GM21447 (cell line): ENCODE results near the gene AGTR1.

Experiments
- ATAC-seq: cut with Tn5 transposase; IDR thresholded peaks from one replicate; pipeline ENCODE4 v1.9.1; 2021; ENCODE audit not compliant: unreplicated experiment

Gene AGTR1

DNA sequence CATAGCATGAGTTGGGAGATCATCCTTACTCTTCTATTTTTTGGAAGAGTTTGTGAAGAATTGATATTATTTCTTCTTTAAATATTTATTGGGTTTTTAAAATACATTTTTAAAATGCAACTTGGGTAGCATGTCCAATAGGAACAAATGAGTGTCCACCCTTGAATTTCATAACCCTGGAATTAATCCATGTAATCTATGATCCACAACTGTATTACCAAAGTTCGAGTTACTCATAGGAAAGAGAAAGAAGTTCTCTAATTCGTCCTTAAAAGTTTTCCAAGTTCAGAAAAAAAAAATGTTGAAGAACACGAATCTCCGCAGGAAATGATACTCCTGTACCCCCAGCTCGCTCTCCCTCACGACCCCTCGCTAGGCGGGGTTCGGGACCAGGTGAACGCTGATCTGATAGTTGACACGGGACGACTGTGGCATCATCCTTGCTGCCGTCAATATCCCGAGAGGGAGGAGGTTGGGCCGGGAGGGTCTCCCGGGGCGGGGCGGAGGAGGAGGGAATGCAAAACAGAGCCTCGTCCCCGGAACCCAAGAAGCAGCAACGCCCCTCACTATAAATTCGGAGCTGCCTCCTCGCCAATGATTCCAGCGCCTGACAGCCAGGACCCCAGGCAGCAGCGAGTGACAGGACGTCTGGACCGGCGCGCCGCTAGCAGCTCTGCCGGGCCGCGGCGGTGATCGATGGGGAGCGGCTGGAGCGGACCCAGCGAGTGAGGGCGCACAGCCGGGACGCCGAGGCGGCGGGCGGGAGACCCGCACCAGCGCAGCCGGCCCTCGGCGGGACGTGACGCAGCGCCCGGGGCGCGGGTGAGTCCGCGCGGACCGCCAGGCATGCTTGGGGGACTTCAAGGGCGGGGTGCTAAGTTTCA is at the start of gene AGTR1:
Gene AGTR1 (plus strand): TSS at position 598 of the 884 bp plus-strand sequence. CDS start 43,133 bp downstream, outside the sequence.
- no peak for ATAC-seq

DNA sequence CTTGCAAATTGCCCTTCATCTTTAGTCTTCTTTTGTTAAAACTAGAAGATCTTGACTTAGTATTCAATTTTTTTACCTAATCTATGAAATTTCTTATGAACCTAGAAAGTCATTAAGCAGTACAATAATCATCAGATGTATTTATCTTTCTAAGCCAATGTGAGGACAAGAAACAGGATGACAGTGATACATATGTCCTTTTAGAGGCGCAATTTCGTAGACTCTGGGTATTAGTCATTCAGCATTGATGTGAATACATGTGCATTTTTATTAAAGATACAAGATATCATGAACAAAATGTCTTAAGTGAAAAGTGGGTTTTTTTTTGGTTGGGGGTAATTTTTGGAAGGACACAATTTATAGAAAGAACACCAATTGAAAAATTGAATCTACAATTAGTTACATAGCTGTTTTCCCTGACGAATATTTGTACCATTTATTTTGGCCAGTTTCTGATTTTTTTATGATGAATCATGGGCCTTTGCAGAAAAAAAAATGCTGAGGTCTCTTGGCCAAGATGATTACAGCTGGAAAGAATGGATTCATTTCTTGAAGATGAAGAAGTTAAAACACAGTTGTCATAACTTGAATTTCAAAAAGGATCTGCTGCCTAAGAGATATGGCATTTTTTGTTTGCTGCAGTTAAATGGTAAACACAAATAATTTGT is 48.9 kb upstream of the AGTR1 start:
- no peak for ATAC-seq

DNA sequence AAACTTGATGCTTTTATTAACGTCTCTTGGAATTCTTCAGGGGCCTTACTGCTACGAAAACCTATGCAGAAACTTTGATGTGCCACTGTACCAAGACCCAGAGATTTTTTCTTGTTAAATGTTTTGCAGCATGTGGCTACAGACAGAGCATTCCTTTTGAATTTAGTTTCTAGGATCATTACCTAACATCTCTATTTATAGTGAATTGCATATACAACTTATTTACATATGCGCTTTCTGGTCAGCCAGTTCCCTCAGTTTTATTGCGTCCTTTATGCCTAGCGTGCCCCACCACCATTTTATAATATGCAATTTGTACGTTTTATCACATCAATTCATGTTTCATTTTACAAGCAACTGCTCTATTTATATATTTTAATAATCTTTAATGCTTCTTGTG is 46.2 kb upstream of the AGTR1 start:
- no peak for ATAC-seq

DNA sequence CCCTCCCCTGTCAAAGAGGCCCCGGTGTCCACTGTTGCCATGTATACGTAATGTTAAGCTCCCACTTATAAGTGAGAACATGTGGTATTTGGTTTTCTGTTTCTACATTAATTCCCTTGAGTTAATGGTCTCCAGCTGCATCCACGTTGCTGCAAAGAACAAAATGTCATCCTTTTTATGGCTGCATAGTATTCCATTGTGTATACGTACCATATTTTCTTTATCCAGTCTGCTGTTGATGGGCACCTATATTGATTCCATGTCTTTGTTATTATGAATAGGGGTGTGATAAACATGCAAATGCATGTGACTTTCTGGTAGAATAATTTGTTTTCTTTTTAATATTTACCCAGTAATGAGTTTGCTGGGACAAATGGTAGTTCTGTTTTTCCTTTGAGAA is 43.3 kb upstream of the AGTR1 start:
- no peak for ATAC-seq

DNA sequence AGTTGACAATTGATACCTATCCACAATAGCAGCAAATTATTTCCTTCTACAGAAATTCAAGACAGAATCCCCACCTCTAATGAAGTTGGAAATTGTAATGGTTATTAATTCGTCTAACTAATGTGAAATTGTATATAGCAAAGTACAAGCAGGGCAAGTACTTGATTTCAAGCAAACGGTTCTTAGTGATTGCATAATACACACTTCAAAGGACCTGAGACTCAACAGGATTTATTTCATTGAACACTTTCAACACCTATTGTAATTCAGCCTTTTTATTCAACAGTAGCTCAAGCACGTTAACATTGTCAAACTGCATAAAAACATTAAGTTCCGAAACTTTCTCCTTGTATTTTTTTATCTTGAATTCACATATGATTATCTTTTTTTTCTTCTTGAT is 40.2 kb upstream of the AGTR1 start:
- no peak for ATAC-seq

DNA sequence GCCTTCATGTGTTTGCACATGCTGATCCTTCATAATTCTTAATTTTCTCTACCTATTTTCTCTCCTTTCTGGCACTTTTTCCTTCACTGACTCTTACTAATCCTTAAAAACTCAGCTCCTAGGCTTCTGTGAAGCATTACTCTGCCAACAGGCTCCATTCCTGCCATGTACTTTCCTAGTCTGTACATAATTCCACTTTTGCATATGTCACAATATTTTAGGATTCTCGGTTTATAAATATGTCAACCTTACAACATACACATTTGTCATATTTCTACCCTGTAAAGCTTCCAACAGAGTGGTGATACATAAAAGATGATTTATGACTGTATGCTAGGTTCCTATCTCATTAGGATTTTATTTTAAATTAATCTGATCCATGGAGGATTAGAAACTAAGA is 38.2 kb upstream of the AGTR1 start:
- no peak for ATAC-seq

DNA sequence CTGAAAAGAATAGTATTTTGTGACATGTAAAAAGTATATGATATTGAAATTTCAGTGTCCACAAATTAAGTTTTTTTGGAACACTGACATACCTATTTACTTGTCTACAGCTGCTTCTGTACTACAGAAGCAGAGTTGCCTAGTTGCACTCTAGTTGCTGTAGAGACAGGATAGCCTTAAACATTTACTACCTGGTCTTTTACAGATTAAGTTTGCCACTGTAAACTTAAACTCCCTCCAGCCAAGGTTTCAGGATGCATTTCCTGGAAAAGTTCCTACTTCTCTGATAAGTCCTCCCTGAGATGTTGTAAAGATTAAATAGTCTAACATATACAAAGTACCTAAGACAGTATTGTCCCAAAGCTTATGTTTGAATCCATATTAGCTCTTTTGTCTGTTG is 17.4 kb upstream of the AGTR1 start:
- ATAC-seq = no peak

DNA sequence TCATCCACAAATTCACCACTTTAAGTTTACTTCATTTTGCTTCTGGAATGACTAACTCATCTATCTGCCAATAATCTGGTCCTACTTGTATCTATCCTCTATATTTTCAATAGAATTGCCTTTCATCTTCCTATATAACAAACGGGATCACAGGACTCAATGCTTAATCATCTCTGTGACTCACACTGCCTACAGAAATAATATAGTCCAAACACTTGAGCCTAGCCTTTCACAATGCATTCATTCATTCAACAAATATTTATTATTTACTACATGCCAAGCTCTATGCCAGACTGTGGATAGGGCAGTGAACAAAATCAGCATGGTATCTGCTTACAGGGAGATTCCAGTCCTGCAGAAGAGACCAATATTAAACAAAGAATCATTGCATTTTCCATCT is 16.6 kb upstream of the AGTR1 start:
- no peak for ATAC-seq

DNA sequence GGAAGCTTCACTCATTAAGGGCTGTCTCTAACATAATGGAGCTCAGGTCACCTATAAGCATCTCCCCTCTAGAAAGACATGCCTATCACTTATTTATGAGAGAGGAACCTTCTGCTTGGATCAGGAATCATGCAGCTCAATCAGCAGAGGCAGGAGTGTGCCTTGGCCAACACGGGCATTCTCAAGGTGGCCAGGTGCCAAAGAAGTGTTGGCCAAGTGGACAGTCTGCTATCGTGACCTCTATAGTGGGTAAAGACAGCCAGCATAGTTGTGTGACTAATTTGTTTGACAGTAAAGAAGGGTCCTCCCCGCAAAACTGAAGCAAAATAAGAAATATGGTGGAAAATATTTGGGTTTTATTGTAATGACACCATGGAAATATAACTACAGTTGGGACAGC is 14.7 kb upstream of the AGTR1 start:
- ATAC-seq = no peak

DNA sequence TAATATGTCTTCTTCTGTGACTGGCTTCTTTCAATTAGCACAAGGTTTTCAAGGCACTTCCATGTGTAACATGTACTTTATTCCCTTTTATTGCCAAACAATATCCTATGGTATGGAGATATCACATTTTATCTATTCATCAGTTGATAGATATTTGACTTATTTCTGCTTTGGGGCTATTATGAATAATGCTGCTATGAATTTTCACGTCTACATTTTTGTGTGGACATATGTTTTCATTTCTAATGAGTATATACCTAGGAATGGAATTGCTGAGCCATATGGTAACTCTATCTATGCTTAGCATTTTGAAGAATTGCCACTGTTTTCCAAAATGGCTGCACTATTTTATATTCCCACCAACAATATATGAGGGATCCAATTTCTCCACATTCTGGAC is 3.6 kb upstream of the AGTR1 start:
- ATAC-seq = no peak

DNA sequence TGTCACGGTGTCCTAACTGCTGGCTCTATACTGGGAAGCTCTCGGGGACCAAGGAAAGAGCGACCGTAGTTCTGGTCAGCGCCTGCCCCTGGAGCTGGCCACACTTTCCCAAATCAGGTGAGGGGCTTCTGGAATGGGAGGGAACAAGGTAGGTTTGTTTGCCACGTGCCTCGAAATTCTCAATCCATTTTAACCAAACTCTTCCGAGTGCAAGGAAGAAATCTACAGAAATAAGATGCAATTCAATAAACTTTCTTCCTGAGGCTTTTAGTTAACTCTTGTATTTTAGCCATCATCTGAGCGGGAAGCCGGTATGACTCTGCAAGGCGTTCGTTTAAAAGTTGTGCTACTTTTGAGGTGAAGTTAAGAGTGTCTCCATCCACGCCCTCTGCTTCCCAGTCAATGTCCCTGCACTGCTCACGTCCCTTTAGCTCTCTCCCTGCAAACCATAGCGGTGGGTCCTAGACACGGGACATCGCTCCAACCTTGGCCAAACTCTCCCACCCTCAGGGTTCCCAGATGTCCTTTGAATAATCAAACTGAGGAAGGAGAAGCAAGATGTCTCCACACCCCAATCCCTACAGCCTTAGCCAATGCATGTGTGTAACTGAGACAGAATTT is 597 bp downstream of the AGTR1 start:
- no peak for ATAC-seq

DNA sequence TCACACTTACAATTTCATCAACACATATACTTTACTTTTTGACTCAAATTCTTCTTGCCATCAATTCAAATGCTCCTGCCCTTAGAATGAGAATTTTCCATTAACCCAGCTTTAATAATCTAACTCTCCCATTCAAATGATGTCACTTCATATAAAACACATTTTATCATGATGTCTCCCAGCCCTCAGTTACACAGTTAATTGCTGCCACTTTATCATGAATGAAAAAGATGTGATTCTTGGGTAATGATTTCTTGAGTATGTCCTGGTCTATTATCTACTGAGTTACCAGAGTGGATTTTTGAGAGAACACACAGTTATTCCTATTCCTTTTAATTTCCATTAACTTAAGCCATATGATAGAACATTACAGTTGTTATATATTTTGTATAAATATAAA is 7.6 kb downstream of the AGTR1 start:
- no peak for ATAC-seq

DNA sequence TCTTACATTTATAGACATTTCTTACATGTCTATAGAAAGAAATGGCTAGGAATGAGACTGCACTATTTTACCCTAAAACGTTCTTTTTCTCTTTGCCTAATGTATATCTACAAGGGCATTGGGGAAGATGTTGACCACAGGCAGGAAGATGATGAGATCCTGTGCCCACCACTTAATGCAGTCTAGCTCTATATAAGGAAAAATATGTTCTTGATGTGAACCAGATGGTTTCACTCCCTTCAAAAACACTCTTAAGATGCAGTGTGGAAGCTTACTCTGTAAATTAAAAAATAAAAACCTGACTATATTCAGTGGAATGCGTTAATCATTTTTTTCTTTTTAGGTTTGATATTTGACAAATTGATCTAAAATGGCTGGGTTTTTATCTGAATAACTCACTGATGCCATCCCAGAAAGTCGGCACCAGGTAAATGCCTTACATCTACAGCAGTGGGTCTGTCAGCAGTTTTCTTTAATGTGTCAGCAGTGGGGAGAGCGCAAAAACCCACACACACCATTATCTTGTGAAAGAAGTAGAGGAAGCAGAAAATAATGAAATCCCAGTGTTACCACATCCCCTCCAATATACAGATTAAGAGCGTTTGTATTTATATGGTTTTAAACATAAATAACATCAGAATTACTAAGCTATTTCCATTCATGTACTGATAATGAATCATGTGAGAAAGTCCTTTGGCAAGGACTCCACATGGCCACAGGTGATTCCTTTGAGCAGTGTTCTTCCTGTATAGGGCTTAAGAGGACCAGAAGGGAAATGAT is 10.1 kb downstream of the AGTR1 start:
- ATAC-seq = no peak

DNA sequence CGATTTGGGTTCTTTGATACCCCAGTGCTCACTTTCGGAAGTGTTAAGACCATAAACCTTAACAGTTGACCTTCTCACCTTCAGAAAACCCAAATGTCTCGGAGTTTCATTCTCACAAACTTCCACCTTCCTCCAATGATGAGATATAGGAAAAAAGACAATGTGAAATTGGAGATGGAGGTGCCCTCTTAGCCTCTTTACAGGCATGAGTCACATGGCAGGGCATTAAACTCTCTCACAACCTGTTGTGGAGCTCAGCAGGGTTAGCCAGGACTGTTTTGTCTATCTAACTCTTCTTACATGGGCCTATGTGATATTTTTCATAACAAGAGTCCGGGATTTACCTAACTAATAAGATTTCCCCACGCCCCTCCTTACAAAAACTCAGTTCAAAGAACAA is 10.7 kb downstream of the AGTR1 start:
- no peak for ATAC-seq

DNA sequence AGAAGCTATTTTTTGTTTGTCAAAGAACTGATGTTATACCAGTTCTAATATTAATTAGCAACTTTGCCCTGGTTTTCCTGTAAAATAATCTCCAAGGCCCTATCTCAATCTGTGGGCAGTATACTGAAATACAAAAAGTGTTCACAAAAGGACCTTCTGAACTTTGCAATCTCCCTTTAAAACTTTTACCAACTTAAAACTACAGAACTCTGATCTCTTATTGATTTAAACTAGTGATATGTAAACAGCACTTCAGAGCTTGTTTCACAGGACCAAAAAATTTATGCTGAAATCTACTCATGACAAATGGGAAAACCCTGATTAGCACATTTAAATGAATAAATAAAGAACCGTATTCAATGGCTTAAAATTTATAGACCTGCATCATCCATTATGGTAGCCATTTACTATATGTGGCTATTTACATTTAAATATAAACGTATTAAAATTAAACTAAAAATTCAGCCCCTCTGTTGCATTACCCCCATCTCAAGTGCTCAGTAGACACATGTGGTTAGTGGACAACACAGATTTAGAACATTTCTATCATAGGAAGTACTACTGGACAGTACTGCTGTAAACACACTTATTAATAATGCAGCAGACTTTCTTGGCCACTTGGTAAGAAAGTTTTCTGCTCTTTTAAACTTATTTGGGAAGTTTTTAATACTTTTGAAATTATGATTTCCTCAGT is 12.0 kb downstream of the AGTR1 start:
- ATAC-seq = no peak

DNA sequence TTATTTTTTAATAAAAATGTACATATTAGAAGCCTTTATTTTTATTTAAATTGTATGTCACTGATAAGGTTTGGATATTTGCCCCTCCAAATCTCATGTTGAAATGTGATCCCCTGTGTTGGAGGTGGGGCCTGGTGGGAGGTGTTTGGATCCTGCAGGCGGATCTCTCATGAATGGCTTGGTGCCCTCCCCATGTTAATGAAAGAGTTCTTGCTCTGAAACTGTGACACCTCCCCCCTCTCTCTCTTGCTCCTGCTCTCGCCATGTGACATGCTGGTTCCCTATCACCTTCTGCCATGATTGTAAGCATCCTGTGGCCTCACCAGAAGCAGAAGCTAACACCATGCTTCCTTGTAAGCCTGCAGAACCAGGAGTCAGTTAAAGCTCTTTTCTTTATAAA is 13.0 kb downstream of the AGTR1 start:
- ATAC-seq = no peak

DNA sequence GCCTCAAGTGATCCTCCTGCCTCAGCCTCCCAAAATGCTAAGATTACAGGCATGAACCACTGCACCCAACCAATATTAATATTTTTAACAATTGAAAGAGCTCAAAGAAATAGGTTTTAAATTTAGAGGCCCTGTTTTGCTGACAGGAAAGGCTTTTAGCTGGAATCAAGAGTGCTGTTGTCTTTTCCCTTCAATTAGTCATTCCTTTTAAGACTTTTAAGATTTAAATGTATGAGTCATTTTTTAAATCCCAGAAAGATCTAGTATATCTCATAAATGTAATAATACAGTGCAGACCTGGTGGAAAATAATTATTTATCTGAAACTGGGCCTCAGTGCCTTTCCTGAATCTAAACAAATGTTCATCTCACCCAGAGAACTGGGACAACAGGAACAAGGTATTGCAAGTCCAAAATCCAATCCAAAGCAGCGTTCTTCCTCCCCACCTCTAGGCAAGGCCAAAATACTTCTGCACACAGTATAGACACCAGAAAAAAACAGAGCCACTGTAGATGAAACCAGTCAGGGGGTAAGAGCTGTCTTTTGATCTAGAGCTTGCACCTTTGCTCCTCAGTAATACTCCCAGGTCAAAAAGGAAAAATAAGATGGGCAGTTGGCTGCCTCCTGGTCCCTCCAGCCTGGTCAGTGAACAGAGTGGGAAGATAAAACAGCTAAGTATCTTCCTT is 14.4 kb downstream of the AGTR1 start:
- ATAC-seq = no peak

DNA sequence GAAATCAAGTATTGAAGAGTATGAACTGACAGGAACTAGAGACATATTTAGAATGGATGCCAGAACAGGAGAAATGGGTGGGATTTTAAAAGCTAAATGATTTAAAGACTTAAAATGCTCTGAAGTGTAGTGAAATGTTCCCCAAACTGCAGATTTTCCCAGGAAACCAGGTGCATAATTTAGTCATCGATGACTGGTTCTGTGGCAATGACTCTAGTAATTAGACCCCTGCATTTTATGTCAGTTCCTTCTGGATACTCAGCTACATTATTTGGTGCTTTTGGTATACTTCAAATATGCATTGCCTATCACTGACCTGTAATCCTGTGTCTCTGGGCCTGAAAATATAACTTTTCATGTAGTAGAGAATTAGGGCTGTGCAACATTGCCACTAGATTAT is 16.8 kb downstream of the AGTR1 start:
- no peak for ATAC-seq

DNA sequence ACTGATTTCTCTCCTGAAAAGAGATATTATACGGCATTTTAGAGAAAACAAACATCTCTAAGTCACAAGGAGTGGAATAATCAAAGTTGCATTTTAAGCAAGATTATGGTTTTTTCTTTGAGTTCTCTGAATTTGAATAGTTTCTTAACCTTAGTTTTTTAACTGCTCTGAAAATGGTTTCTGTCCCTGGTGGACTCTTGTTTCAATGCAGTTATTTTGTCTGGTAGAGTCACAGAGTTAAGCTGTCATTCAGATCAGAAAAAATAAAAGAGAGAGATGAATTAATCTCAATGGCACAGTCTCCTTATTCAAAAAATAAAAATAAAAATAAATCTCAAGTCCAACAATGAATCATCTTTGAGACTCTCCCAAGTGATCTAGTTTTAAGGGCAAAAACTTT is 19.0 kb downstream of the AGTR1 start:
- no peak for ATAC-seq

DNA sequence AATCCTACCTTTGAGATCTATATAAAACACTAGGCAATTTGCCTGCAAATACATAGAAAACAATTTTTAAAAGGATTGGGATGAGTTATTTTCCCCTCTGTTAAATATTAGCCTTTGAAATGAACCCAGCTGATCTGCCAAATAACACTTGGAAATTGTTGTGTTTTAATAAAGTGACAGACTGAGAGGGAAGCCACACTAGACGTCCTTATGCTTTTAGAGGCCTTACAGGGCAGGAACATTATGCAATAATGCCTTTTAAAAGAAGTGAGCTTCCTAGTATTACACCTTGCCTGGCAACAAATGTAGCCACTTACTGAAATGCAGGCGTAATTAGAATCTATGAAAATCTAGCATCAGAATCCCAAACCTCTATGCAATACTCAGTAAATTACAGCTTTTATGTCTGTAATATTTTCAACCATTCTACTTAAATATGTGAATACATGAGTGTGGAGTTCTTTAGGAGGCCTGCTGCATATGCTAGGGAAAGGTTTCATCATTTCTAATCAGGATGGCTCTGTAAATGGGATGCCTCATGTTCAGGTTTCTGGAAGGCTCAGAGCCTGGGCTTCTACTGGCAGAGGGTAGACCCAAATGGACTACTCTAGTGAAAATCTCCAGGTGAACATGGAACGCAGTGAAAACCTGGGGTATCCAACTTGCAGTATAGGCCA is 20.3 kb downstream of the AGTR1 start:
- no peak for ATAC-seq
